H1 (cell line): ENCODE data around the gene SNRPE. TPM values are rescaled to one million over a fixed set of nuclear protein-coding genes. Genes with fewer than 3 reads are reported as not detected.

Experiments
- BACH1 ChIP-seq: IDR thresholded peaks from 2 replicates; pipeline ENCODE4 v1.6.1; 2012; ENCODE audit warnings: low read length, improper control_type of control experiment
- CBX5 ChIP-seq: fragments of 300-800, 300-1000 bp; sonication (generic); IDR thresholded peaks from 2 replicates; pipeline ENCODE4 v1.7.1; 2016; ENCODE audit warnings: antibody characterized with exemption, low read length, low read depth
- CEBPB ChIP-seq: IDR thresholded peaks from 2 replicates; pipeline ENCODE4 v1.6.1; 2012; ENCODE audit warnings: low read depth, low read length
- CHD1 ChIP-seq: IDR thresholded peaks from 2 replicates; pipeline ENCODE4 v1.6.1; 2012; ENCODE audit warnings: low read depth, low read length, improper control_type of control experiment
- CHD2 ChIP-seq: IDR thresholded peaks from 2 replicates; pipeline ENCODE4 v1.6.1; 2012; ENCODE audit warnings: low read length, improper control_type of control experiment
- EGR1 ChIP-seq: IDR thresholded peaks from 2 replicates; pipeline ENCODE4 v1.6.1; 2011; ENCODE audit warnings: low read depth, low read length, borderline replicate concordance
- GABPA ChIP-seq: IDR thresholded peaks from 2 replicates; pipeline ENCODE4 v1.6.1; 2011; ENCODE audit warnings: mild to moderate bottlenecking, low read length, moderate library complexity, borderline replicate concordance; ENCODE audit not compliant: insufficient read depth
- GTF2F1 ChIP-seq: IDR thresholded peaks from 2 replicates; pipeline ENCODE4 v1.6.1; 2012; ENCODE audit warnings: low read depth, low read length, improper control_type of control experiment, borderline replicate concordance
- JUND ChIP-seq: IDR thresholded peaks from 2 replicates; pipeline ENCODE4 v1.6.1; 2011; ENCODE audit warnings: mild to moderate bottlenecking, improper control_type of control experiment, low read length
- KDM1A ChIP-seq: fragments of 200-600, 300-600 bp; sonication (generic); IDR thresholded peaks from 2 replicates; pipeline ENCODE4 v1.7.1; 2016; ENCODE audit warnings: mild to moderate bottlenecking, low read length, borderline replicate concordance
- NANOG ChIP-seq: IDR thresholded peaks from 2 replicates; pipeline ENCODE4 v1.6.1; 2011; ENCODE audit warnings: low read length, low read depth, mild to moderate bottlenecking, inconsistent platforms; ENCODE audit not compliant: insufficient read depth, poor library complexity, severe bottlenecking
- NRF1 ChIP-seq: IDR thresholded peaks from 2 replicates; pipeline ENCODE4 v1.6.1; 2011; ENCODE audit warnings: mild to moderate bottlenecking, low read depth, low read length, improper control_type of control experiment
- POLR2AphosphoS5 ChIP-seq: IDR thresholded peaks from 2 replicates; pipeline ENCODE4 v1.6.1; 2011; ENCODE audit warnings: low read depth, low read length
- RAD21 ChIP-seq, 2 experiments: IDR thresholded peaks in 1 of 2; conservative IDR thresholded peaks in 1 of 2; 2 replicates each; pipeline ENCODE4 v1.6.1; 2011; ENCODE audit warnings: low read depth in 2 of 2, low read length in 2 of 2, improper control_type of control experiment in 1 of 2, inconsistent platforms in 1 of 2, mild to moderate bottlenecking in 1 of 2, moderate library complexity in 1 of 2
- RXRA ChIP-seq: IDR thresholded peaks from 2 replicates; pipeline ENCODE4 v1.6.1; 2011; ENCODE audit warnings: low read depth, mild to moderate bottlenecking, low read length, moderate library complexity; ENCODE audit not compliant: insufficient read depth
- SAP30 ChIP-seq: fragments of 300-600 bp; sonication (generic); IDR thresholded peaks from 2 replicates; pipeline ENCODE4 v1.7.1; 2012; ENCODE audit warnings: low read length, moderate library complexity, mild to moderate bottlenecking, inconsistent platforms; ENCODE audit not compliant: insufficient read depth, insufficient replicate concordance
- SP1 ChIP-seq: IDR thresholded peaks from 2 replicates; pipeline ENCODE4 v1.6.1; 2011; ENCODE audit warnings: low read depth, low read length
- SP2 ChIP-seq: IDR thresholded peaks from 2 replicates; pipeline ENCODE4 v1.6.1; 2012; ENCODE audit warnings: mild to moderate bottlenecking, low read length, inconsistent platforms
- SP4 ChIP-seq: IDR thresholded peaks from 2 replicates; pipeline ENCODE4 v1.6.1; 2012; ENCODE audit warnings: low read length, inconsistent platforms
- SUZ12 ChIP-seq: fragments of 200-600 bp; sonication (generic); IDR thresholded peaks from 2 replicates; pipeline ENCODE4 v1.6.1; 2012; ENCODE audit warnings: mild to moderate bottlenecking, inconsistent platforms, low read length, moderate library complexity, mixed read lengths
- polyA plus RNA-seq, 7 experiments: library from polyadenylated mRNA; depleted of rRNA in 3 of 7; stranded (reverse) in 5 of 7; unstranded in 2 of 7; fragments of >200 nt in 5 of 7; fragments of 200-250 nt in 2 of 7; gene quantifications; 1 replicate in 5 of 7; 2 replicates in 1 of 7; 4 replicates in 1 of 7; pipeline versions ENCODE4 v1.2.1 to v1.2.3, GENCODE V29; 2011 to 2013; ENCODE audit warnings: missing spikeins in 2 of 7, mixed read lengths in 2 of 7
- total RNA-seq: library from RNA; stranded (reverse); fragmentation: NEBNext Ultra II Directional; extraction: Animal tissue kit (Norgen Biotek cat#: 25700); gene quantifications from 2 replicates; pipeline ENCODE4 v1.2.1, GENCODE V29; 2021
- TF ChIP-seq, protein P1 (sequence below): IDR thresholded peaks from 2 replicates; pipeline ENCODE4 v1.6.1; 2011; ENCODE audit warnings: low read length, improper control_type of control experiment
- TF ChIP-seq, protein P2 (sequence below): IDR thresholded peaks from 2 replicates; pipeline ENCODE4 v1.6.1; 2011; ENCODE audit warnings: low read depth, mild to moderate bottlenecking, low read length; ENCODE audit not compliant: insufficient read depth

The SNRPE gene
- total and polyA plus RNA-seq, 2 of the 8 experiments (the other 6 are each of a cell fraction or from before 2014, with no cell fraction given) = 416 to 461 TPM

DNA sequence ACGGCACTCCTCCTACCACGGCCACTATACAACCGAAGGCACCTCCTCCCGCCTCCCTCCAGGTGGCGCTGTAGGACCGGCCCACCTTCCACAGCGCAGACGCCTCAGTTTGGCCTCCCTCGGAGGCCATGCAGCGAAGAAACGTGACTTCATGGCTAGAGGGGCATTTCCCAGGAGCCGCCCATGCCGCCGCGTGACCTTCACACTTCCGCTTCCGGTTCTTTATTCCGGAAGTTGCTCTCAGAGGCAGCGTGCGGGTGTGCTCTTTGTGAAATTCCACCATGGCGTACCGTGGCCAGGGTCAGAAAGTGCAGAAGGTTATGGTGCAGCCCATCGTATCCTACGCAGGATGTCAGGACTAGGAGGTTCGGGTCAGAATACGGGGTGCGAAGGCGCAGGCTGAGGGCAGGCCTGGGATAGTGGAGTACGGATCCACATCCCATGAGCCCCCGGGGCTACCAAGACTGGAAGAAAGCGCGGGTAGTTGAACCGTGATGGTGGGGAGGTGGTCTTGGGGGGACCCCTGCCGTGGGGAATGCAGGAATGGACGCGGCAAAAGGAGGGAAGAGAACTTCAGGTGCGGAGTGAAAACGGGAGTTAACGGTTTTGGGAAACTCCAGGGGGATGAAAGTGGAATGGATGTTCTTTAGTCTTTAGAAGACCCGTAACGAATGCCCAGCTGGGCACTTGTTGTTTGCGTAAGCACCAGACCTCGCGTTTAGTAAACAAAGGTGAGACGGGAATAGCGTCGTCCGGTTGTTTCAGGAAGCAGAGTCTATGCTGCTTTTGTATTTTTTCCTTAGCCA is at the start of gene SNRPE (continued):
- peak; percentile 31; the same call in 1 of the 2 replicates for TF ChIP-seq CEBPB
- no peak for TF ChIP-seq SUZ12
- TF ChIP-seq CHD2 = peak; percentile 39; the same call in 1 of the 2 replicates
- TF ChIP-seq SP4 = no peak
- TF ChIP-seq, protein P1, sequence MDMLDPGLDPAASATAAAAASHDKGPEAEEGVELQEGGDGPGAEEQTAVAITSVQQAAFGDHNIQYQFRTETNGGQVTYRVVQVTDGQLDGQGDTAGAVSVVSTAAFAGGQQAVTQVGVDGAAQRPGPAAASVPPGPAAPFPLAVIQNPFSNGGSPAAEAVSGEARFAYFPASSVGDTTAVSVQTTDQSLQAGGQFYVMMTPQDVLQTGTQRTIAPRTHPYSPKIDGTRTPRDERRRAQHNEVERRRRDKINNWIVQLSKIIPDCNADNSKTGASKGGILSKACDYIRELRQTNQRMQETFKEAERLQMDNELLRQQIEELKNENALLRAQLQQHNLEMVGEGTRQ = peak; percentile 92
- TF ChIP-seq JUND = peak; percentile 53; the same call in 1 of the 2 replicates
- no peak for TF ChIP-seq CBX5
- peak; percentile 8; the same call in 1 of the 2 replicates for TF ChIP-seq SP1
- peak; percentile 95 for TF ChIP-seq EGR1
- peak; percentile 9; the same call in 1 of the 2 replicates for TF ChIP-seq KDM1A
- peak; percentile 94 for TF ChIP-seq GABPA
- TF ChIP-seq SAP30 = peak; percentile 39
- no peak for TF ChIP-seq CHD1
- TF ChIP-seq BACH1 = no peak
- peak; percentile 92 for TF ChIP-seq SP2
- TF ChIP-seq RXRA = no peak
- TF ChIP-seq RAD21 (IDR thresholded peaks at IDR 0.05 in 1 of 2, conservative IDR thresholded peaks at IDR 0.05 in 1 of 2; ENCODE audit: low read depth in 2 of 2, low read length in 2 of 2) = peak; percentile 98
- TF ChIP-seq, protein P2, sequence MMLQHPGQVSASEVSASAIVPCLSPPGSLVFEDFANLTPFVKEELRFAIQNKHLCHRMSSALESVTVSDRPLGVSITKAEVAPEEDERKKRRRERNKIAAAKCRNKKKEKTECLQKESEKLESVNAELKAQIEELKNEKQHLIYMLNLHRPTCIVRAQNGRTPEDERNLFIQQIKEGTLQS = peak; percentile 54; the same call in 1 of the 2 replicates
- TF ChIP-seq GTF2F1 = no peak; the same call in 1 of the 2 replicates
- TF ChIP-seq POLR2AphosphoS5 = peak; percentile 87
- TF ChIP-seq NANOG = no peak
- no peak for TF ChIP-seq NRF1
